HG03108 (cell line): Measurements from ENCODE around the gene FST.

Experiments
- ATAC-seq: cut with Tn5 transposase; IDR thresholded peaks from one replicate; pipeline ENCODE4 v1.9.1; 2021; ENCODE audit warnings: moderate library complexity; ENCODE audit not compliant: unreplicated experiment

FST gene, protein sequence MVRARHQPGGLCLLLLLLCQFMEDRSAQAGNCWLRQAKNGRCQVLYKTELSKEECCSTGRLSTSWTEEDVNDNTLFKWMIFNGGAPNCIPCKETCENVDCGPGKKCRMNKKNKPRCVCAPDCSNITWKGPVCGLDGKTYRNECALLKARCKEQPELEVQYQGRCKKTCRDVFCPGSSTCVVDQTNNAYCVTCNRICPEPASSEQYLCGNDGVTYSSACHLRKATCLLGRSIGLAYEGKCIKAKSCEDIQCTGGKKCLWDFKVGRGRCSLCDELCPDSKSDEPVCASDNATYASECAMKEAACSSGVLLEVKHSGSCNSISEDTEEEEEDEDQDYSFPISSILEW

DNA sequence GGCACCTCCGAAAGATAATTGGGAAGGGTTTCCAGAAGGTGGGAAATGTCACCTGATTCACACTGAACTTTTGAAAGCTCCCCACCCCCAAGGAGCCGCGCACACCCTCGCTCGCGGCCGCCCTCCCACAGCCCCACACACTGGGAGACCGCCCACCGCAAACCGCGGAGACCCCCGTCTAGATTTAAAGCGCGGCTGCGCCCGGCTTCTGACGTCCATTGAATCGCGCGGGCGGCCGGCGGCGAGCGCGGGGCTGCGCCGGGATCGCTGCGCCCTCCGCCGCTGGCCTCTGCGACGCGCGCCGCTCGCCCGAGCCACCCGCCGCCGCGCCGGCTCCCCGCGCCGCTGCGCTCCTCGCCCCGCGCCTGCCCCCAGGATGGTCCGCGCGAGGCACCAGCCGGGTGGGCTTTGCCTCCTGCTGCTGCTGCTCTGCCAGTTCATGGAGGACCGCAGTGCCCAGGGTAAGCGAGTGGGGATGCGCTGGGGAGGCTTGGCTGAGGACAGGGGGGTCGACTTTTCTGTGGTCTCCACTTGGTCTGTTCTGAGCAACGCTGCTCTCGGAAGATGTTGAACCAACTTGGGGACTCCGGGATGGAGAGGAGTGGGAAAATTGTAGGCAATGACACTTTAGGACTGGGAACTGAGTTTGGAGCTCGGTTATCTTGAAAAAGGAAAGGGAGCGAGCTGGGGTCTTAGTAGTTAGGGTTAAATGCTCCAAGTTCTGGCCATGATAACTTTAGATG, at the start of gene FST:
TSS of gene FST (plus strand) at position 214 of the 743 bp plus-strand sequence. CDS start at position 377, 163 bp downstream.
- no peak for ATAC-seq

DNA sequence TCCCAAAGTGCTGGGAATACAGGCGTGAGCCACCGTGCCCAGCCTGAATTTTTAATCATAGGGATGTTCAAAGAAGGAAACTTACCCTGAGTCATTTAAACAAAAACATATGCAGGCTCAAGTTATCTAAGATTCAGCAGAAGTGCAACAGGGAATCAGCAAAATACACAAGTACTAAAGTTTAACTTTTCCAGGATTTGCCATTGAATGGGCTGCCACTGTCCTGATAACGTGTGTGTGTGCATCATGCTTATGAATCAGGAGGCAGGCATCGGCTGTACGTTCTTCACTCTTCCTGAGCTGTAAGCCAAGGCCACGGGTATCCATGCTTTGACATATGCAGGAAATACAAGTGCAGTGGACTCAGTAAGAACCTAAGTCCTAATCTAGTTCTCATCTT, 48.8 kb upstream of the FST start:
- ATAC-seq: no peak

DNA sequence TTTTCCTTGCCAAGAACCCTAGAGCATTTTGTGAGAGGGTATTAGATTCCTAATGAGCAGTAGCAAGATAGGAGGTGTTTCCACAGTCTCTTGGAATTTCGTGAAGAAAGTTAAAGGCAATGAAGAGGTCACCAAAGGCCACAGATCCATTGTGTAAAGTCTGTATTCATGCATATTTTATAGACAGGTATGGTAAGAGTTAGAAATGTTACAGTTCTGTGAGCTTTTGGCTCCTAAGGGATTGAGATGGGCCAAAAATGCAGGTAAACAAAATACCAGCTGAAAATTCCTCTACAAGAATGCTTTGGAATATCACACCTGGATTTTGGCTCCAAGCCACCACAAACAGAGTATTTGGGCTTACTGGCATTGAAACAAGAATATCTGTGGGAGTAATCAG, 47.4 kb upstream of the FST start:
- no peak for ATAC-seq

DNA sequence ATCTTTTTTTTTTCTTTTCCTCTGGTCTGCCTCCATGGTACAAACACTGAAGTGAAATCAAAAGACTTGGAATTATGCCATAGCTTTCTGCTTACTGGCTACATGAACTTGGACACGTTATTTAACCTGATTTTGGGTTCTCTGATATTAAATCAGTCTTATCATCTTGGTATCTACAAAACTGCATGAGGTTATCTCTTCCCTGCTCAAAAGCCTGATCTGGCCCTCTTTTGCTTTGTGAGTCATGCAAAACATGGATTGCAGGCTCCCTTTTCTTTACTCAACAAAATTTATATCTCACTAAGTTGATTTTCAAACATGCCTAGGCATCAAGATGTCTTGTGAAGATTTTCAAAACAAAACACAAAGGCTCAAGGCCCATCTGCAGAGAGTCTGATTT, 45.9 kb upstream of the FST start:
- no peak for ATAC-seq

DNA sequence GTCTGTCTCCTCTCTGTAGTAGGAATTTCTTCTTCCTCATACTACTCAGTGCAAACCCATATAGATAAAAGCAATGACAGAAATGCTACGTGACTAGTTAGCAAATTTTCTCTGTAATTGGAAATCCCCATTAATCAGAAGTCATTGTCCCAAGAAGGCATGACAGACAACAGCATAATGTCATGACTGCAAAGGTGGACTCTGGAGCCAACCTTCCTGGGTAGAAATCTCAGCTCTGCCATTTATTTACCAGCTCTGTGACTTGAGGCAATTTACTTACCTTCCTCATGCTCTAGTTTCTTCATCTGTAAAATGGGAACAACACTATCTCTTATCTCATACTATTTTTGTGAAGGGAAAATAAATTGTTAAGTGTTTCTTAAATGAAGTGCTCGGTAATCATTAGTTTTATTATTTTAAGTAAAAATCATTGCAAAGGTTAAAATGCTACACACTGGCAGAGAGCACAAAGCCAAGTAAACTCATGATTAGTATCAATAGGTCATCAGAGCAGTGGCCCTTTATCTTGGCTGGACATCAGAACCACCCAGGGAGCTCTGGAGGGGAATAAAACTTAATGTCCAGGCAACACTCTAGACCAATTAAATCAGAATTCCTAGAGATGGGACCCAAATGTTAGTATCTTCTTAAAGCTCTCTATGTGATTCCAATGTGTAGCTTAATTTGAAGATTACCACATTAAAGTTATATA, 43.8 kb upstream of the FST start:
- no peak for ATAC-seq

DNA sequence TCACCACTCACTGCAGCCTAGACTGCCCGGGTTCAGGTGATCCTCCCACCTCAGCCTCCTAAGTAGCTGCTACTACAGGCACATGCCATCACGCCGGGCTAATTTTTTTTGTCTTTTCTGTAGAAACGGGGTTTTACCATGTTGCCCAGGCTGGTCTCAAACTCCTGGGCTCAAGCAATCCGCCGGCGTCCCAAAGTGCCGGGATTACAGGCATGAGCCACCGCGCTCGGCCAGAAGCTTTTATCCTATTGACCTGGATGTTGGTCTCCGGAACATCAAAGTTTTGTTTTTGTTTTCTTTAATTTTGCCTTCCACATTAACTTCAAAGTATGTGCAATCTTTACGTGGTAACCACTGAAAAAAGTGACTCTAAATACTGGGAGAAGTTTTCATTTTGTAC, 42.4 kb upstream of the FST start:
- ATAC-seq: no peak

DNA sequence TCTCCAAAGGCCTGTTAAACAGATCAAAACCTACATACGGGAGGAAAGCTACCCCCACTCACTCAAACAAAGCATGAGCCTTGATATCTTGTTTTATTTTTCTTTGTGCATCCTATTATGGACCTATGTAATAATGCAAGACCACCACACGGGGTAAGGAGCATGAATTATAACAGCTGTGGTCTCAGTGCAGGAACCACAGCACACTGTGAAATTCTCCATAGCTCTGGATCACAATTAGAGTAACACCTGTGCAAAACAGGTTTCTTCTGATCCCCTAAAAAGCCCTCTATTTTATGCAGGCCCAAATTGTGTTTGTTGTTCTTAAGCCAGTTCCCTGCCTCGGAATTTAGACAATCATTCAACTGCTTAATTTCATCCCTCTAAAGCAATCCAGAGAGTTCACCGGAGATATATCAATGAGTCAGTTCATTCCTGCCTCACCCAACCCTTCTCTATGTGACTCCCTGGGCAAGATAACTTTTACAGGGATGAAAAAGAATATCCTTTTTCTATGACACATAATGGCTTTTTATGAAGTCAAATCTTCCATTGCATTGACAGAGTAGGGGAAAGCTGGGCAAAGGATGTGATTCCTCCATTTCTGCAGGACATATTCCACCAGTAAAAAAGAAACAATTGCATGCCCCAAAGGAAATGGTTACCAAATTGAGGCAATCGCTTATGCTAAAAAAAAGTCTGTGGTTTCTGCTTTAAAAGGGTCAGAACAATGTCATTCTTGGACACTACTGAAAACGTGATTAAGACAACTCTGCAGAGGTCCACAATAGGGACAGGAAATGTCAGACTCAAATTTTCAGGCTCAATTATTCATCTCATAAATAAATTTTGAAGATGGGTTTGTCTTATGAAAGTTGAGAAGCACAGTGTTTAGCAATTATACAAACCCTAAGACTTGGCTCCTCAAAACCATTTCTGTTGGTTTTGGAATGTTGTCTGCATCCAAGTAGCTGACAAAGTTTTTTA, 41.6 kb upstream of the FST start:
- ATAC-seq: no peak

DNA sequence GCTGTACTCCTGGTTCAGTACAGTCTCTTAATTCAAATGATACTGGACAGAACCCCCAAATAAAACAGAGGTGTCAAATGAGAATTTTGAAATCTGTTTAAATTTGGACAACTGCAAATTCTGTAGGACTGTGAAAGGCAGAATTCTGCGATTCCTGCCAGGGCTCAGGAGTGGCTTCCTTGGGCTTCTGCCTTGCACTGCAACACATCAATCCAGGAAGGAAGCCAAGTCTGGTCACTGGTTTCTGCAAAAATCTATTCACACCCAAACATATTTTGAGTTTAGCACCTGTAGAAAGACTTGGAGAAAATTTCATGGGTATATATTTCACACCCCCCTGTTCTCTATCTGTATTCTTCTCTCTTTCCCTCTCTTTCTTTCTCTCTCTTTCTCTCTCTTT, 37.5 kb upstream of the FST start:
- ATAC-seq: no peak

DNA sequence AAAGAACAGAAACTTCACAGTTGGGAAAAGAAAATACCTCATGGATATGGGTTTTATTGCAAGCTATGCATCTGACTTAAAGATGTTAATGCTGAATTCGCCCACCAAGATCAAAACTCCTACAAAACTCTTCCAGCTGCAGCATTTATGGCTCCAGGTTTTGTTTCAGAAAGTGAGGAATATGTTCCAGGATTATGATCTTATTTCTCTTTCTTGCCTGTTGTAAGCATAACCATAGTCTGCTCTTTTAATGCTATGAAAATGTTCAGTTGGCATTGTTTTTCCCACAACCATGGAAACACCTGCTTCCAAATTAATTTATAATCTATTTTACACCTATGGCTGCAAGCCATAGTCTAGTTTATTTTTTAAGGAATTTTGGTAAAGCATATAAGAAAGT, 34.9 kb upstream of the FST start:
- ATAC-seq: no peak

DNA sequence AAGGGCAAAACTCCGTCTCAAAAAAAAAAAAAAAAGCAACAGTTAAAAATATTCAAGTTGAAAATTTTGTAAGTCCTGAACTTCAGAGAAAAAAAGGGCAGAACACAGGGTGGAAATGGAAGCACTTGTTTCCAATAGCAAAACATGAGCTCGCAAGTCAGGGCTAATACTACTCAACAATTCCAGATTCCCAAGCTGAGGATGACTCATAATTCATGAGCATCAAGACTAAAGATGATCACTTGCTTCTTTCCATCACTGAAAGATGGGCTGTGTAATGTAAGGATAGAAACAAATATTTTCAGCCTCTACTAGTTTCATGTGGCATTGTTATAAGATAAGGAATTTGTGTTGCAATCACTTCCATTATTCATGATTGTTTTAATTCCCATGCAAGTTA, 33.5 kb upstream of the FST start:
- no peak for ATAC-seq

DNA sequence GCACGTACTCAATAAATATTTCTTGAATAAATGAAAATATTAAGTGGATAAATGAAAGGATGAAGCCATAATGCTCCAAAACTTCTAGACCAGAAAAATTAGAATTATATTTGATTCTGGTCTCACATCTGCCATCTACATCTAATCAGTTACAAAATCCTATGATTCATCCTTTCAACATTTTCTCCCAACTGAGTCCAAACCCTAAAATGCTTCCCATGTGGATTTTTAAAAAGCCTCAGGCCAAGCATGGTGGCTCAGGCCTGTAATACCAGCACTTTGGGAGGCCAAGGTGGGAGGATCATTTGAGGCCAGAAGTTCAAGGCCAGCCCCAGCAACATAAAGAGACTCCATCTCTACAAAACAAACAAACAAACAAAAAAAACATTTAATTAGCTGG, 31.6 kb upstream of the FST start:
- ATAC-seq: no peak

DNA sequence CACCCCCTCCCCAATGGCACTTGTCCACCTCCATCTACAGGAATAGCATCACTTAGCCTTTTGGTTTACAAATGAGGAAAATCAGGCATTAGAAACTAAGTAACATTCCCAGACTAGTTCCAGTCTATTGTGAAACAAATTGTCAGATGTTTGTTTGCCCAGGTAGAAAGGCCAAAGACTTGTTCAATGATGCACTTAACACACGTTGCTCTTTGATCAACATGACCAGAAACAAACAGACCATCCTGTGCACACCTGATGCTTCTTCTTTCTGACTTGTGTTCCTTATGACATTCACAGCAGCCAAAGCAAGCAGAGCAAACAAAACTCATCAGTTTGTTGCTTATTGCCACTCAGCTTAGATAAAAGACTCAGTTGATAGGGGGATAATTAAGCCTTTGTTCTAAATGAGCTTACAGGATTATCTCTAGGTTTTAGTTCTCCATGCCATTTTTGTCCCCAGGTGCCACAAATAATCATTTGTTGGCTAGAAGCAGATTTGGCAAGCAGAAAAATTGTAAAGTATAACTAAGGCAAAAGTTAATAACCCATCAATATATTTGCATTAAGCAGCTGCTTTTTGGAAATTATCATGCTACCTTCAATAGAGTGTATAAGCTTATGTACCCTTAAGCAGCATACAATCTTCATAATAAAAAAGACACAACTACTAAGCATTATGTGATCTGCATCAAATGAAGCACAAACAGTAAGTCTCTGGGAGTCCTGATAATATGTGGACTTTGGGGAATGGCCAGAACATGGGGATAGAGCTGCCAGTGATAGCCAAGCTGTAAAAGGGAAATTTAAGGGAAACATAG, 26.3 kb upstream of the FST start:
- no peak for ATAC-seq

DNA sequence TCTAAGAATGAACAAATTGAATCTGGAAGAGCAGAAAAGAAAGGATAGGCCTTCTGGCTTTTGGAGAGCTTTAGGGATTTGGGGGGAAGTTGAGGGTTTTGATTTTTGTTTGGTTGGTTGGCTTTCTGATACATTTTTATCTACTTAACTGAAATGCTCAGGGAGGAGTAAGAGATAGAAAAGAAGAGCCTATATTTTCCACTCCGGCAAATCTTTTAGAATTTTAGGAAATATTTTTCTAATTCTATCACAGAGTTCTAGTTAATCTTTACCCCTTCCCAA, 25.8 kb upstream of the FST start:
- no peak for ATAC-seq

DNA sequence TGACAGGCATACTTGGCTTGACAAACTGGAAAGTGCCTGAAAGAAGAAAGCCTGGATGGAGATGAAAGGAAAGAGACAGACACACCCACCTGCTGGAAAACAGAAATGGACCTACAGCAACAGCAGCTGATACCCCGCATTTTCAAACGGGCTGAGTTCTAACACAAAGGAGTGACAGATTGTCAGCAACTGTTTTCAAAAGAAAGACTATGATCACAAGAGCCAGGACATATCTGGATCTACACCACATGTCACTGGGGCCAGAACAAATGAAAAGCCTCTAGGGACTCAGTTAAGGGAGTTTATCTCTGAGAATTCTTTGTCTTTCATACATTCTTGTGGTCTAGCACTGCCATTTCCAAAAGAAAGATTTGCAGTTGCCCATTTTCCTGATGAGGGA, 24.1 kb upstream of the FST start:
- no peak for ATAC-seq

DNA sequence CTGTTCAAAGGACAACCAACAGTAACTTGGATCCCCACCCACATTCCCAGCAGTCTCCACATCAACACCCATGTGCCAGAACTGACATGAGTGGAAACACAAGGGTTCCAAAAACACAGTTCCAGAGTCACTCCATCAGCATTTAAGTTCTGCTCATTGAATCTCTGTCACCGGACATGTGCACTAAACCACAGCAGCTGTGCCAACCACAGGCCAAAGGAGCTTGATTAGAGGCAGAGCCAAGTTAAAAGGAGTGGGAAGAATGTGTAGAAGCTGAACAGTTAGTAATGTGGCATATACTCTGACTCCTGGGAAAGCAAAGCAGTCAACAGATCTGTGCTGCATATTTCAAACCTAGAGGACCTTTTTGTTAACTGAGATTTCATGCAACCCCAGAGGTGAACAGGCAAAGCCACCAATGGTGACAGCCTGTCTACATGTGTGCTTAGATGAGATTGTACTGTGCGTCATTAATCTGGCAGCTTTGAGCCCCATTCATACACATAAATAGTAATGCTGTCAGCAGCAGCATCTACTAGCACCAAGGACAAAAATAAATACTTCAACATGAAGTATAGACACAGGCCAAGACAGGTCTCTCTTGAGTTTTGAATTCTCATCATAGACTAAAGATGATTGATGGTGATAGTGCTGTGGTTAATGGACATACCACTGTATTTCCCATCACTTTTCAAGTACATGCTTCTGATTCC, 16.4 kb upstream of the FST start:
- ATAC-seq: no peak

DNA sequence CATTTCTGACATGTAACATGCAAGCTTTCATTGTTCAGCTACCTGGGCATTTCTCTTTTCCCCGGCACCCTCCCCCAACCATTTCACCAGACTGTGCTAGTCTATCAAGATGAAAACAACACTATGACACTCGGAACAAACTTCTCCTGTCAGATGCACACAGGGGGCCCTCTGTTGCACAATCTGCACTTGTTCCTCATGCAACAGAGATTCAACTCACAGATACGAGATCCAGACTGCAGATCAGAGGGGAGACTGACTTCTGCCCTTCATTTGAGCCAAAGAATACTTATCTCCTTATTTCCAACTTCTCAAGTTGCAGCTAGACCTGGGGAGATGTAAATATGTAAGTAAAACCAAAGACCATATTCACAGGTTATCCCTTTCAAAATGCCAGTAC, 15.7 kb upstream of the FST start:
- ATAC-seq: no peak

DNA sequence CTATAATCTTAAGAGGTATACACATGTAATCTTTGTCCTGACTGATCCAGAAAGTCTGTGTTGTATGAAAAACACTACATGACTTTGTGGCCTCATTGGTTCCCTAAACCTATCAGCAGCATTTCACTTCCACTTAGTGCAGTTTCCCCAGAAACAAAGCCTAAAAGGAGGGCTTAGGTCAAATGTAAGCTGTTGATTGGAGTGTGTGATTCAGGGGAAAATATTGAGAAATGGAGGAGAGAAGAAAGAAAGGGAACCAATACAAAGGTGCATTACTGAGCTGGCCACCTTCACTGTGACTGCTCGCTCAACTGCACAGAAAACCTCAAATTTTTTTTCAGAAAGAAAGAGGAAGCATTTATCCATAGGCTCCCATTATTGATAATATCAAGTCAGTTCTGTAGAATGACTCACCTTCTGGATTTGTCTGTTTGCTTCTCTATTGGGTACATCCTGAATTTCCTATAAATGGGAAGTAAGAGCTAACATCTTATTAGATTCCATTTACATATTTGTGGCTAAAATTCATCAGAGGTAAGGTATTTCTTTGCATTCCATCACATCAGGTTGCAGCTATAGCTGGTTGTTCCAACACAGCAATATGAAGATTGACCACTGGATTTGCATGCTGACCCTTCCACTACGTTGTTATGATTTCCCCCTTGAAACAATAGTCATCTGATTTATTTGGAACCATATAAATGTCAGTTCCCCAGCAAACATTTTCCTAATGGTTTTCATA, 10.3 kb upstream of the FST start:
- ATAC-seq: no peak

DNA sequence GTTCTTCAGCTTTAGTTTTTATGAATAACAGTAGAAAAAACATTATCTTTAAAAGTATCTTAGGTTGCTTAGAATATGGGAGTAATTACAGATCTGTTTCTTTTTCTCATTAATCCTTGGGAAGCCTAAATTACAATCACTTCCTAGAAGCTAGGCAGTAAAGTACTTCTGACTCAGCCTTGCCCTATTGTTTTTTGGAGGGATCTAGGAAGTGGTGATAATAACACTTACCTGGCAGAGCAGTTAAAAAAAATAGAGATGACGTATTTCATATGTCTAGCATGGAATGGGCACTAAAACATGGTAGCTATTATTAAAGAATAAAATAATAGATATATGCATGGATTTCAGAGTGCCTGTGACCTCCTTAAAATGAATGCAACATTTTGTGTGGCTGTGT, 8.2 kb upstream of the FST start:
- no peak for ATAC-seq
